HG03460 (cell line): ENCODE data around the gene HPSE2.
A peak's percentile ranks its signal among the peaks of the same experiment; 100 is the strongest.

Source experiments
- ATAC-seq: cut with Tn5 transposase; IDR thresholded peaks from one replicate; pipeline ENCODE4 v1.9.1; 2021; ENCODE audit not compliant: unreplicated experiment

The HPSE2 gene

DNA sequence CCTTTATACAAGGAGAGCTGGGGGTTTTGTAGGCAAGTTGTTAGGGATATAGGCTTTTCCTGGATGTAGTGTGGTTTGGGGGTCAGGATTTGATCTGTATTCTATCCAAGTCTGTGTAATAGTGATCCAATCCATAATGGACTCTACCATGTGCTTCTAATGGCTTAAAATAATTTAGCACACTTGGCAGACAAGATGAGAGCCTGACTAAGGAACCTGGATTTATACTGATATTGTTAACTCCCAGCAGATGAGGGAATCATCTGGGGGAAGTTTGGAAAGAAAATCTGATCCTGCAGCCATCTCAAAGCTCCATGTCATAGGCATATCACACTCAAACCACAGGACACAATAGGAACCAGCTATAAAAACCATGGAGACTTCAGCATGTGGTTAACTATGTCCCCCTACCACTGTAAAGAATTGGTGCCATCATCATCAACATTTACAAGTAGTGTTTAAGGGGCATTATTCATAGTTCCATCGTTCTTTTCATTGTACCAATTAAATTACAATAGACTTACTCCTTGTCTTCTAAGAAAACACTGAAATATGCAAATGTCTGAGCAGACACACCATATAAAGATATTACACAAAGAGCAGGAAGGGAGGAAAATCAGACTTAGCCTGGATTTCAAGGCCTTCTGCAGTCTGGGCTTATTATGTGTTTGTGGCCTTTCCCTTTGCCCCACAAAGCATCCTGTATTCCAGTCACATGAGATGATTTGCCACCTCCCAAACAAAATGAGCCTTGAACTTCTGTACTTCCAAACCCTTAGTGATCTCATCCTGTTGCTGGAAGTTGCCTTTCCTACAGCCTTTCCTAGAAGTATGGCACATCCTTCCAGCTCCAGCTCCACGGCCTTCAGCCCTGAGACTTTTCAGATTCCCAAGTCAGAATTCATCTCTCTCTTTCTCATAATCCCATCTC lies 766.4 kb downstream of the HPSE2 start:
- ATAC-seq = no peak

- ATAC-seq = peak; percentile 96
Measured at GRCh38 chr10:98467506-98468318, 767.9 kb downstream of the HPSE2 start.

DNA sequence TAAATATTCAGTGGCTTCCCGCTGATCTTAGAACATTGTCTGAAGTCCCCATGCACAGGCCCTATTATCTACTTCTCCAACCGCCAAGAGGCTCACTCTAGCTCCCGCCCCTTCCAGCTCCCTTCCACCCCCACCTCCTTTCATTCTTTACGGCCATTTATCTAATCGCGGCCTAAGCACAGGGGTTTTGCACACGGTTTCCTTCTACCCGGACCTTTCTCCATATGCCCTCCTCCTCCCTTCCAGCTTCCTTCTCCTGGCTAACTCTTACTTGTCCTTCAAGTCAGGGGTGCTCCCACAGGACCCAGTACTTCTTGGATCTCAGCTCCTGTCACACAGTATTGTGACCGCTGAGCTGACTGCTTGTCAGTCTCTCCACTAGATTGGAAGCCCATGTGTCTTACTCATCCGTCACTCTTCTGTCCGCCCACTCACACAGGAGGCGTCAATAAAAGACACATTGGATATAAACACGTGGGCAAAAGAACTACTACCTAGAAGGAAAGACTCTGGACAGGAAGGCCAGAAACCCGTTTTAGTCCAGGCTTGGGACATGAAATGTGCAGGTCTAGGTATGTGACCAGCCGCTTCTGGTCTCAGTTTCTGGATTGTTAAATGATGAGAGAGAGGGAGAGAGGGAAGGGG lies 768.7 kb downstream of the HPSE2 start:
- ATAC-seq = no peak

DNA sequence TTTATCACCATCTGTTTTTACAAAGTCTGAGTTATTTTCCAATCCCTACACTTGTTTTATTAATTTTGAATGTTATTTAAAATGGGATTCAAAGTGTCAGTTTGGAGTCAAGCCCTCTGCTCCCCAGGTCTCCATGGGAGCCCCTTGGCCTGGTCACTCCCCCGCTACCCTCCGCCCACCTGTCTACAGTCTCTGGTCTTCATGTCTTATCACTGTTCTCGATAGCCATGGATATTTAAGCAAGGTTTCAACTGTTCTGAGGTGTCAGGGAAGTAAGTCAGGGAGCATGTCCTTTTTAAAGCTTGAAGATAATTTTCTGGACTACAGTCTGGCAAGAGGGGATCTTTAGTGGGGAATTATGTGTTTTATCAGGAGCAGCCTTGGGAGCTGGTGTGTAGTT lies 769.8 kb downstream of the HPSE2 start:
- ATAC-seq = no peak

DNA sequence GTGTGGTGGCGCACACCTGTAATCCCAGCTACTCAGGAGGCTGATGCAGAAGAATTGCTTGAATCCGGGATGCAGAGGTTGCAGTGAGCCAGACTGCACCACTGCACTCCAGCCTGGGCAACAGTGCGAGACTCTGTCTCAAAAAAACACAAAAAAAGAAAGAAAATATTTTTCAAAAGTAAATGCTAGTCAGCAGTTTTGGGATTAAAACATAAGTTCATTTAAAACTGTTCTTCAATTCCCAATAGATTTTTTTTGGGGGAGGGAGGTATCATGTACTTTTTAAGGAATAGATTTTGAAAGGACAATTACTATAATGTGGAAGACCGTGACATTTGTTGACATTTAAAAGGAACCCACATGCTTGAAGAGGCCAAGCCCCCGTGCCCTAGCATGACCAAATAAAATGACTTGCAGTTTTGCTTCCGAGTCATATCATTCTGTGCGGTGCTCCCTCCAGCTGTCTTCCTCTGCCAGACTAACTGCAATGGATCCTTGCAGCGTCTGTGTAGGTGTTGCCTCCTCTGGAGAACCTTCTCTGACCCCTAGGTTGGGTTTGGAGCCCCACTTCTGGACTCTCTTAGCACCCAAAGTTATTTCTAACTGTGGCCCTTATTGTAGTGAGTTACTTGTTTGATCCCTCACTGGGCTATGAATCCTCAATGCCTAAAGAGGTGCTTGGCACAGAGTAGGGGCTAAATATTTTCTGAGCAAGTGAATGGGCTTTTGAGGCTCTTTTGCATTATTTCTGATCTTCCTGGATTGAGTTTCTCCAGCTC lies 771.5 kb downstream of the HPSE2 start:
- no peak for ATAC-seq

GRCh38 chr10:98463016-98463415 lies 772.6 kb downstream of the HPSE2 start:
- ATAC-seq = no peak

DNA sequence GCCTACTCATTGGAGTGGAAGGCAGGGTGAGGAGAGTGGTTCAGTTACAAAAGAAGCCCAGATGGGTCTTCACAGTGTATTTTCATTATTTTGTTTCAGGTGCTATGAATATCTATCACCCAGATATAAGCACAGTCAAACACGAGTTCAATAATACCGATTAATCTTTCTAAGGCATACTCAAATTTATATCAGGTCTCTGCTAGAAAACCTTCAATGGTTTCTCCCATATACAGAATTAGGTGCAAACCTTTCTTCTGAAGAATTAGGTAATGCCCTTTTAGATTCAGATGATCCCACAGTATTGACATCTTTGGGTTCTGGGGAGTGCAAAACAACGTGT lies 774.2 kb downstream of the HPSE2 start:
- ATAC-seq = no peak

- ATAC-seq = no peak
Measured at GRCh38 chr10:98460837-98461499, 774.7 kb downstream of the HPSE2 start.

- no peak for ATAC-seq
Measured at GRCh38 chr10:98458809-98459784, 776.6 kb downstream of the HPSE2 start.

GRCh38 chr10:98457721-98458120 lies 777.9 kb downstream of the HPSE2 start:
- no peak for ATAC-seq

DNA sequence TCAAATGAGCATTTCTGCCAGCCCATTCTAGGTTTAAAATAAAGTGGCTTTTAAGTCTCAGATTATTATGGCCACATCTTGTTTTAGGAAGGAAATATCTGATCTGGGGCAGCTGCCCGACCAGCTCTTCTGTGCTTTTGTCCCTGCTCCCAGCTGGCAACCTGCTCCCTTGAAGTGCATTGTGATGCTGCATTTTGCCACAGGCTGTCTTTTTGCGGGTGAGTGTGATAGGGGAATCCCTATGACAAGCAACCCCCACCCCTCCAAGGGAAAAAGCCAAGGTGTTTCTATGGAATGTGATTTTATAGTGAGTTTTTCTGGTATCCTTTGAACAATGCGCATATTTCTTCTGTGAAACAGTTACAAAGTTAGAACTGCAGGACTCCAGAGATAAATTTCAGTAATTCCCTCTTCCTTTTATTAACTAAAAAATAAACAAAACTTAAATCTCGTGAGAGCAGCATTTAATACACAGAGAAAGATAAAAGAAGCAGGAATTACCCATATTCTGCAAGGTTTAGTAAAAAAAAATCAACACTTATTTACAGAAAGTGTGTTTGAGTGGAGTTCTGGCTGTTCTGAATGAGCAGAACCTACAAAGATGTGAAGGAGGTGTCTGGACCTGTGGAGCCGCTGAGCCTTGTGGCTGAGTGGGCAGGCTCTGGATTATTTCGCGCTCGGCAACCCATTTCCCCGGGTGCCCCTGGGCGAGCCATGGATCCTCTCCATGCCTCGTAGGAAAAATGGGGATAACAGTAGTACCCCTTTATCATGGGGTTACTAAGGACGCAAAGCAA lies 778.8 kb downstream of the HPSE2 start:
- no peak for ATAC-seq

DNA sequence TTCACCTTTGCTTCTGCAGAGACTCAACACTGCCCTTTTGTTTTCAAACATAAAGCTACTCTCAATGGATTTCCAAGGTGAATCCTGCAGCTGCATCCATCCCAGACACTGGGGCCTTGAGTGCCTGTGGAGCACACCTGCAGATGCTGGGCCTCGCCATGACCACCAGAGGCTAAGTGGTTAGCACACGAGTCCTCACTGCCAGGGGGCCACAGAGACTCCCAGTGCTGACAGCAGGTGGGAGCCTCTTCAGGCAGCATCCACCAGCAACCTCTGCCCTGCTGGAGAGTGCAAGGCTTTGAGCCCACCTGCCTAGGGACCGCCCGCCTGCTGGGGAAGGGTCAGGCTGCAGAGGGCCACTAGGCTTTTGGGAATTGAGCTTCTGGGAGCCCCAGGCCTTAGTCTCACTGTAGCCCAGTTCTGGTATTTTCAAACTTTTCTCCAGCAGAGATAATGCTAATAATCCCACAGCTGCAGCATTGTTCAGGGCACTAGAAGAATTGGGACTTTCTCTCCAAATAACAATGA lies 779.5 kb downstream of the HPSE2 start:
- ATAC-seq = no peak

DNA sequence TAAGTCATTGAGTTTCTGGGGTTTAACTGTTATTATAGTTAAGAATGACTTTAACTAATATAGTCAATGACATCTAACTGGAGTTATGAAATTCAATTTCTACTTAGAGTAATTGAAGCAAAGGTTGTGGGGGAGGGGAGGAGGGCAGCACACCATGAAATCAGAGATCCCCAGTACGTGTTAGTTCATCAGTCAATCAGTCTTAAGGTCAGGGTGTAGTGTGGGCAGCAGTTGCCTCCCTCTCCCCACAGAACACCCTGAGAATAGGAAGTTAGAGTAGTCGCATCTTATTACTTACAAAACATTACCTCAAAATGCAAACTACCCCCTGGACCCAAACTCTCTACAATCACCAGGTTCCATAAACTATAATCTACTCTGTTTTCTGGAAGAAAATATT lies 781.9 kb downstream of the HPSE2 start:
- ATAC-seq = no peak

GRCh38 chr10:98450618-98451017 lies 785.0 kb downstream of the HPSE2 start:
- ATAC-seq = no peak

DNA sequence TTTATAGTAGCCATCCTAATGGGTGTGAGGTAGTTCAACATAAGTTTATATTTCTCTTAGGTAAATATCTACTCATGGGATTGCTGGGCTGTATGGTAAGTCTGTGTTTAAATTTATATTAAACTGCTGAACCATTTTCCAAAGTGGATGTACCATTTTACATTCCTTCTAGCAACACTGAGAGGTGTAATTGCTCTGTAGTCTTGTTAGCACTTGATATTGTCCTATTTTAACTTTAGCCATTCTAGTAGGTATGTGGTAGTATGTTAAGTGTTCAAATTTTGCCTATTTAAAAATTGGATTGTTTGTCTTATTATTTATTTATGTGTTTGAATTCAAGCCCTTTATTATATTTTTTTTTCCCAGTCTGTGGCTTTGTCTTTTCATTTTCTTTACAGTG lies 786.4 kb downstream of the HPSE2 start:
- ATAC-seq = no peak

GRCh38 chr10:98446661-98447221 lies 788.9 kb downstream of the HPSE2 start, which contains the start of gene HPS1:
HPS1 (minus strand) TSS chr10:98446935; CDS start chr10:98443240, 3,695 bp downstream.
- ATAC-seq = peak; percentile 81

- ATAC-seq = peak; percentile 41
Measured at GRCh38 chr10:98446151-98446660, 789.4 kb downstream of the HPSE2 start.
